Ishikawa (cell line): ENCODE results near the gene MPND.

ENCODE experiments used
- EP300 ChIP-seq: IDR thresholded peaks from 2 replicates; pipeline ENCODE4 v1.6.1; 2012; ENCODE audit warnings: borderline replicate concordance
- TCF12 ChIP-seq: IDR thresholded peaks from 2 replicates; pipeline ENCODE4 v1.6.1; 2012; ENCODE audit warnings: low read depth
- TF ChIP-seq, protein P1 (sequence below): IDR thresholded peaks from 2 replicates; pipeline ENCODE4 v1.6.1; 2012

DNA sequence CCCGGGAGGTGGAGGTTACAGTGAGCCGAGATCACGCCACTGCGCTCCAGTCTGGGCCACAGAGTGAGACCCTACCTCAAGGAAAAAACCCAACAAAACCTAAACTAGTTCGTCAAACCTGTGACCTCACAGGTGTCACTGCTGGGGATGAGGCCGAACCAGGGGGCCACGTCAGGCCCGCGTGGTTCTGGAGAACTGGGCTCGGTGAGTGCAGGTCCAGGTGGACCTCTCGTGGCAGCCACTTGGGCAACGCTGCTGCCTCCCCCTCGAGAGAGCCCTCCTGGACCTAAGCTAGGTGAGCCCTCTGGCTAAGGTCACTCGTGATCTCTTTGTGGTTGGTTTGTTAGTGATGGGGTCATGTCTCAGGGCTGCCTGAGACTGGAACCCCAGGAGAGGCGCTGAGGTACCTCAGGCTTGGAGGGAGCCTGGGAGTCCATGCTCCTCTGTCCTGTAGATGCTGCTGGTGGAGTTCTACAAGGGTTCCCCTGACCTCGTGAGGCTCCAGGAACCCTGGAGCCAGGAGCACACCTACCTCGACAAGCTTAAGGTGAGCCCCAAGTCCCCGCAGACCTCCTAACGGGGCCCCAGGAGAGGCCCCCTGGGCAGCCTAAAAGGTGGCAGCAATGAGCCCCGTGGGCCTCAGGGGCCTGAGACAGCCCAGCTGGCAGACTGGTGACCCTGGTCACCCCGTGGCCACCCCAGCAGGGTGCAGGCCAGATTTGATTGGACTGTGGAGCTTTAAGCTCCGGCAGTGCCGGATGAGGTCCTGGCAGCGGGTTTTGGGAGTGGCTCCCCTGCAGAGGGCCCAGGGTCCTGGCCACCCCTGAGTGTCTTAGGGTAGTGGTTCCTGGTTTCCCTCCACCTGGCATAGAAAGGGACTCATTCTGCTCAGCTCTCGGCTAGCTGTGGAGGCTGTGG lies 15.6 kb downstream of the MPND start:
- TF ChIP-seq, protein P1, sequence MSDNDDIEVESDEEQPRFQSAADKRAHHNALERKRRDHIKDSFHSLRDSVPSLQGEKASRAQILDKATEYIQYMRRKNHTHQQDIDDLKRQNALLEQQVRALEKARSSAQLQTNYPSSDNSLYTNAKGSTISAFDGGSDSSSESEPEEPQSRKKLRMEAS, result no peak
- no peak for TF ChIP-seq TCF12
- no peak for TF ChIP-seq EP300
